DMS153 treated with DMSO at 0.1 percent for 48 hours (cell line): ENCODE data around the gene BRD1.
"Not testable (repeated sequence)": the region's sequence is repeated elsewhere in the genome, so short reads cannot be mapped to it uniquely, and the experiment has no call there.

ENCODE experiments used
- DNase-seq: peaks from one replicate; lab custom pipeline; 2025; ENCODE audit not compliant: unreplicated experiment; lab: John Stamatoyannopoulos, UW

Gene BRD1

DNA sequence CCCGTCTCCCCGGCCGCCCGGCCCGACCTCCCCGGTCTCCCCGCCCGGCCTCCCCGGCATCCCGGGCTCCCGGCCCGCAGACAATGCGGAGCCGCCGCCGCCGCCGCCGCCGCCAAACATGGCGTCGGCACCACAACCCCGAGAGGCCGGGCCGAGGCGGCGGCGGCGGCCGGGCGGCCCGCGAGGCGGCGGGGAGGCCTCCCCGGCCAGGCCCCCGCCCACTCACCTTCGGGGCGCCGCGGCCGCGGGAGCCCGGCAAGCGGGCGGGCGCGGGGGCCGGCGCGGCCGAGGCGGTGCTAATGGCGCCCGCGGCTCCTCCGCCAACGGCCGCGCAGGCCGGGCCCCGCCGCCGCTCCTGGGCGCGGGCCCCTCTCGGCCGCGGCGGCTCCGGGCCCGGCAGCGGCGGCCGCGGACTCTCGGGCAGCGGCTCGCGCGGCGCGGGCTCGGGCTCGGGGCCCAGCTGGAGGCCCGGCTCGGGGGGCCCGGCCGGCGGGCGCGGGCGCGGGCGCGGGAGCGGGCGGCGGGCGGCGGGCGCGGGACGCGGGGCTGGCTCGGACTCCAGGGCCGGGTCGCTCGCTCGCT is 311 bp downstream of the BRD1 start:
- no peak for DNase-seq

DNA sequence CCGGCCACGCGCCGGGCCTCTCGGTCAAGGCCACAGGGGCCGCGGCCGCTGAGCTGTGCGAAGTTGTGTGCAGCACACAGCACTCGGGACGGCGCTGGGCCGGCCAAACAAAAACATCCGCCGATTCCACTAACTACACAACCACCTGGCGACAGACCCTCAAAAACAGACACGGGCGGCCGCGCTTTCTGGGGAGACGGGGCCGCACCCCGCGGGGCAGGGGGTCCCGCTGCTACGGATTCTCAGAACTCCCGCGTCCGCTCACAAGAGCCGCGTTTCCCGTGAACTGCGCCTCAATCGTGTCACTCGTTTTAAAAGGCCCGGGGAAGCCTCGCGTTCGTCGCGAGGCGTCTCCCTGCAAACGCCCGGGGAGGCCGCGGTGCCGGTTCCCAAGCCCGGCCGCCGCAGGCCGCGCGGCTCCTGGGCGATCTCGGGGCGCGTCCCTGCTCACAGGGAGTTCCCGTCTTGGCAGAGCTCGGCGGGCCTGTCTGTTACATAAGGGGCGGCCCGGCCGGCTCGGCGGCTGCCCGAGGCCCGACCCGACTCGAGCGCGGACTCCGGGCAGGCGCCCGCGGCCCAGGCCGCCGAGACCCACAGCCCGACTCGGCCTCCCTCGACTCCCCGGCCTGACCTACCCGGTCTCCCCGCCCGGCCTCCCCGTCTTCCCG is 936 bp downstream of the BRD1 start:
- DNase-seq = no peak

DNA sequence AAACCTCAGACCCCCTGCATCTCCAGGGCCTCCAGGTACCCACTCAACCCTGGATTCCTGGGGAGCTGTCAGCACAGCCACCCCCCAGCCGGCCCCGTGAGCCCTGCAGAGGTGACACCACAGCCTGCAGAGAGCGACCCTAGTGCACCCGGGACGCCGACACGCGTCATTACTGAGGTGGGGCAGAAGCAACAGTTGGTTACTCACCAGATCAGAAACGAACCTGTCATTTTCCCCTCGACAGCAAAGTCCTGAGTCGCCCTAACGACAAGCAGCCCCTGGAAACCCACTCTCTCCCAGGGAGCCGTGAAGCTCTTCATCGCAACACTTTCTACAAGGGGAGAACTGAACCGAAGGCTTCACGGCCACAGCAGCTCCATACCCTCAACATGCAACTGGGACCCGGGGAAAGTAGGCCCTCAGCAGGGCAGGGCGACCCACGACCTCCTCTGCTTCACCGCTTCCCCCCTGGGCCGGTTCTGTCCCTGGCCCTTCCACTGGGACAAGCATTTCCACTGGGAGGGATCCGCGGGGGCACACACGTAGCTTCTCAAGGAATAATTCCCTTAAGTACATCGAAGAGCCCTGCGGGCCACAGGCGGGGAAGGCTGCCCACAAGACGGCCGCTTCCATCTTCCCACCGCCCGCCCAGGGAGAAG is 1.6 kb downstream of the BRD1 start:
- DNase-seq = no peak

DNA sequence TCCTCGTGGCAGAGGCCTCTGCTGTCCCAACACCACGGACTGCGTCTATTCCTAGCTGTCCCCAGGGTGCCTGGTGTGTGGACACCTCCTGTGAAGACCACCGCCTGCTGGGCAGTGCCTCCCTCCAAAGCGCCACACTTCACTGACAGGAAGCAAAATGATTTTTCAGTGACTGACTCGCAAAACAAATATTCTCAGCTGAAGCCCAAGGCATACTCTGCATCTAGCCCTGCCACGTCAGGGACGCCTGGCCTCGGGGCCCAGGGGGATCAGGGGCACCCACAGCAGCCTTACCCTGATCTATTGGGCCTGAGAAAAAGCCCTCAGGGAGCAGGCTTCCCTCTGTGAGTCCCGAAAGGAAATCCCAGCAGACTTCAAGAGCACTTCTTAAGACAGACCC is 2.2 kb downstream of the BRD1 start:
- no peak for DNase-seq

DNA sequence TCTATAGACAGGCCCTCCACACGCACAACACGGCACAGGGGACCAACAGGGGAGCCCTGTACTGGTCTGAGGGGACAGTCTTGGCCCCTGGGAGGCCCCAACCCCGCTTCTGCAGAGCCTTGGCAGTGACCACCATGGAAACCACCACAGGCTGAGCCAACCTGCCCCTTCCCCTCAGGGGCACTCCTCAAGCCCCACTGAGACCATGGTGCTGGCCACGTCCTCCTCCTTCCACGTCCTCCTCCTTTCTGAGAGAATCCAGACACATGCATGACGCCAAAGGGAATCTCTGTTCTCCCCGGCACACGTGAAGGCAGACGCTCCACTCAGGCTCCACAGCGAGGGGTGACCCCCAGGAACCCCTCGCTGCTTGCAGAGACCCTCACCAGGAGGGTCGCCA is 2.7 kb downstream of the BRD1 start:
- DNase-seq = no peak

DNA sequence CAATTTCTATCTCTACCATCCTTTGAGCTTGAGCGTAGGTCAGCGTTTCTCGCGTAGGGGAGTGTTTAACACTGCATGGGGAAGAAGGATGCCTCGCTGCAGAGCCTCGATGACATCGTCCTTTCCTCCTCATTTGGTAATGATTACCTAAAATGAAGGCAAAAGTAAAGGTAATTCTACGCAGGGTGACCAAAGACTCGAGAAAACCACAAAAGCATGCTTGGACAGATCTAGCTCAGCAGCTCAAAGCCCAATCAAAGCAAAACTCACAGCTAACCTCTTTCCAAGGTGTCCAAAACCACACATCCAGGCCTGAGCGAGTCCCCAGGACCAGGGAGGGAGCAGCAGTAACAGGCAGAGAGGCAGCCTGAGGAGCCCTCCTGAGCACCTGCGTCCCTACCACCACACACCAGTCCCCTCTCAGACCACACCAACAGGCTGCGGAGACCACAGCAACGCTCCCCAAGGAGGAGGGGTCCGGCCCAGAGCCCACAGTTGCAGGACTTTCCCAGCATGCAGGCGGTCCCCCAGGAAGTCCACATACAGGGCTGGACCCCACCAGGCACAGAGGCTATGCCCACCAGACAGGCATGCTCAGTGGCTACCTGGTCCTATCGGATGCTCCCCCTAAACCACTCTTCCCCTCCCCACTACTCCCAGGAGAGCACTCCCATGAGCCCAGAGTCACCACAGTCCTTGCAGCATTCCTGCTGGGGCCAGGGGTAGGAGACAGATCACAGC is 3.3 kb downstream of the BRD1 start:
- no peak for DNase-seq

DNA sequence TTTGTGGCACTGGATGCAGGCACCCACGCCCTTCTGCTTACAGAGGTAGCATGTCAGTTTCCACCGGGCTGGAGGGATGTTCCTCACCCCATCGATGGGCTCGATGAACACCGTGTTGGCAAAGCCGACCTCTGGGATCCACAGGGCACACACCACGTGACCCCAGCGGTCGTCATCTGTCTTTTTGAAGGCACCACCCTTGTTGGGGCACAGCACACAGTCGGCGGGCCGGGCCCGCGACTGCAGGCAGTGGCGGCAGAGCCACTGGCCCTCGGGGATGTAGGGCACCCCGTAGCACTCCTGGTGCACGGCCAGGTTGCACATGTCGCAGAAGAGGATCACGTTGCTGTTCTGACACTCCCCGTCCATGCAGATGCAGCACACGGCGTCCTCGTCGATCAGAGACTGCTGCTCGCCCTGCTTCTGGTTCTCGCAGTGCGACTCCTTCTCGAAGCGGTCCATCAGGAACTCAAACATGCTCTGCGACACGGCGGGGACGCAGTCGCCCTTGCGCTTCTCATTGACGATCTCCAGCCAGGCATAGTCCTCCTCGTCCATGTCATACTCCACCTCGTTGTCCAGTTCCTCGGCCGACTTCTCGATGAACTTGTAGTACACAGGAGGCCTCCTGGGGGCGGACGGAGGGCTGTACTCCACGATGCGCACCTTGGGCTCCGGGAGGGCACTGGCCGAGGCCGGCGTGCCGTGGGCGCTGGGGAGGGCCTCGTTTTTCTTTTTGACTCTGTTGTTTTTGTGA is 4.2 kb downstream of the BRD1 start:
- DNase-seq = no peak

DNA sequence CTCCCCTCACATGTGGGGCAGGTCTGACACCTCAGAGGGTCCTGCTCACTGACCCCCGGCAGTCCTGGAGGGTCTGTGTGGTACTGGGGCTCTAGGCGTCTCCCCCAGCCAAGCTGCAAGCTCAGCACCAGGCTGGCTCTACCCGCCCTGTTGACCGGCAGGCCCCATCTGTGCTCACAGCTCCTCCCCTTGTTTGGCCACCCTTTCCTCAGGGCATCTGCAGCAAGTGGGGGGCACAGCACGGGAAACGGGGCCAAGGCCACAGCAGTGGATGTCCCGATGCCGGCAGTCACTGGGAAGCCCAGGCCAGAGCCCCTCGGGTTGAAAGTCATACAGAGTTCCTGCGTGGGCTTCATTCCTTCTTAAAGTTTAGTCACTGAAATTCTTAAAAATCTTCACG is 5.9 kb downstream of the BRD1 start:
- not testable (repeated sequence) for DNase-seq

DNA sequence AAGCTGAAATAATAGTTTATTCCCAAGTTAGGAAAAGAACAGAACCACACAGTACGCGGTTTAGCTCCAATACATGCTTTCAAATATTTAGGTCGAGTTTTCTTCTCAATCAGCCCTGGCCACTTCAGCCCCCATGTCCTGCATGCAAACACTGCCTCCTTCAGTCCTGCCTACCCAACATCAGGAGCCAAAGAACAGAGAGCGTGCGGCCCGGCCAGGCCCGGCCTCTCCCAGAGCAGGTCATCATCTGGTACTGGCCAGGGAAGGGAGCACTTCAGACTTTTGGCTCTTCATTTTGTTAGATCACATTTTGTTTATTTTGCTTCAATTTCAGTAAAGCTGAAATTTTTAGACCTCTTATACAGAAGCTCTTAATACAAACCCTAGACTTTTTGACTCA is 6.7 kb downstream of the BRD1 start:
- DNase-seq = no peak

DNA sequence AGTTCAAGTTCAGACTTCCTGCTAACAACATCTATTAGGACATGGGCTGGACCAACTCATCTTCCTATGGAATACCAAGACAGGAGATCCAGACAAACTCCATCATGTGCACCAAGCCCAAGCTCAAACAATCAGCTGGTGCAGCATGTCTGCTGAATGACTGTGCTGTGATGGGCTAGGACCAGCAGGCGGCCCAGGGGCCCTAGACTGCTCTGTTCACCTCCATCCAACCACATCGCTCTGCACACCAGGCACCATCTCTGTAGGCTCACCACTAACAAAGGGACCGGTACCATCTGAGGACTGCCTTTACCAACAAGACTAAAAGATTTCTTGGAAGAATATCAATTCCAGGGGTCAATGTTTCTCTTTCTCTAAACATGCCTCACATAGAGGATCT is 10.3 kb downstream of the BRD1 start:
- DNase-seq = no peak

DNA sequence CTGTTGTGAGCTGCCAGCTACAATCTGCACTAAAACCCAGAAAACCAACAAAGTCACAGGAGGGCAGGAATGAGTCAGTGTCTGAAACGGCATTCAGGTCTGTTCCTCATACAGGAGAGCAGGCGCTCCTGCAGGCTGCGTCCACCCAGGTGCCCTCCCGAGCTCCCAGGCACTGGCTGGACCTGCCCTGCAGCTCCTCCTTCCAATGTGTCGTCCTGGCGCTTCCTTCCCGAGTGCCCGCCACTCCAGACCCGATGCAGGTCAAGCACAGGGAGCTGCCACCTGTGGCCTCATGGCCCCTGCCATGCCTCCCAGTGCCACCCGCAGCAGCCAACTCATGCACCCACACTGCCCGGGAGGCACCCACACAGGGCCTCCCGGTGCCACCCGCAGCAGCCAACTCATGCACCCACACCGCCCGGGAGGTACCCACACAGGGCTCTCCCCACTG is 12.0 kb downstream of the BRD1 start:
- DNase-seq = no peak

DNA sequence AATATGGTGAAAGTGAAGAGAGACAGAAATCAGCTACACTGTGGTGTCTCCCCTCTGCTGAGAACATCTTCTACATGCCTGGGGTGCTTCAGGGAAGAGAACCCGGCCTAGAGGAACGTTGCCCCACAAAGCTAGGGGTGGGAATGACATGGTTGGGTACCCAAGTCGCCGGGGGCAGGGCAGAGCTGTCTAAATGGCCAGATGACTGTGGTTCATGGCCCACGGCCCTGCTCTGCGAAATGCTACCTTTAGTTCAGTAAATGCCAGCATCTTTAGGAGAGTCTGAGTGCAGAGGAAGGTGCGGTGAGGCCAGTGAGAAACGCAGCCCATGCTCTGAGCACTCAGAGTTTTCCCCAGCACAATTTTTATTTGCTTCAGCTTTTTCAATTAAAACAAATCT is 12.8 kb downstream of the BRD1 start:
- no peak for DNase-seq

DNA sequence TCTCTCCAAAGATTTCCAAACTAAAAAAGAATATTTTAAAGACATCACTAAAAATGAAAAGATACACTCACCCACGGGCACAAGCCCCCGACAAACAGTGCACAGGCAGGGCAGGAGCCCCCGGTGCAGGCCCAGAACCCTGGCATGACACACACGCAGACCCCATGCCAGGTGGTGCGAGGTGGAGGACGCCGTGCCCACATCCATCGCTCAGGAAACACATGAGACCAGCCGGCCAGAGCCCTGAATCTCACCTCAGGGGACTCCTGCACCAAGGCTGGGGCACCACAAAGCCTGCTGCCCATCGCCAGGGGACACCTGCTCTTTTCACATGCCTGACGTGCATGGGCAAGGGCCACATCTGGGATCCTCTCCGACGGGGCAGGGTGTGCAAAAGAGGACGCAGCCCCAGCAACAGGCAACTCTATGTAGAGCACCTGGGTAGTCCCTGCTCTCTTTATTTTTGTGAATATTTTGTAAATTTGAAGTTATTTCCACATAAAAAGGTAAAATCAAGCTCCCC is 13.4 kb downstream of the BRD1 start:
- DNase-seq = no peak

DNA sequence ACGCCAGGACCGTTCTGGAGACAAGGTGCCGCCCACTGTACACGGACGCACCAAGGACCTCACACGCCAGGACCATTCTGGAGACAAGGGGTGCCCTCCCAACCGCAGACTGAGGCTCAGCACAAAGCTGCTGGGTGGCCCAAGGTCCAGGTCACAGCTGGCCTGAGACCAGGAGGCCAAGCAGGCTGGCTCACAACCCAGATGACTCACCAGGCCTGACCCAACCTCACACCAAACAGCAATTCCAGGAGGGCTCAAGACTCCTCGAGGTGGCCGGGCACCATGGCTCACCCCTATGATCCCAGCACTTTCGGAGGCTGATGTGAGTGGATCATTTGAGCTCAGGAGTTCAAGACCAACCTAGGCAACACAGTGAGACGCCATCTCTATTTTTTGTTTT is 14.8 kb downstream of the BRD1 start:
- DNase-seq = no peak

DNA sequence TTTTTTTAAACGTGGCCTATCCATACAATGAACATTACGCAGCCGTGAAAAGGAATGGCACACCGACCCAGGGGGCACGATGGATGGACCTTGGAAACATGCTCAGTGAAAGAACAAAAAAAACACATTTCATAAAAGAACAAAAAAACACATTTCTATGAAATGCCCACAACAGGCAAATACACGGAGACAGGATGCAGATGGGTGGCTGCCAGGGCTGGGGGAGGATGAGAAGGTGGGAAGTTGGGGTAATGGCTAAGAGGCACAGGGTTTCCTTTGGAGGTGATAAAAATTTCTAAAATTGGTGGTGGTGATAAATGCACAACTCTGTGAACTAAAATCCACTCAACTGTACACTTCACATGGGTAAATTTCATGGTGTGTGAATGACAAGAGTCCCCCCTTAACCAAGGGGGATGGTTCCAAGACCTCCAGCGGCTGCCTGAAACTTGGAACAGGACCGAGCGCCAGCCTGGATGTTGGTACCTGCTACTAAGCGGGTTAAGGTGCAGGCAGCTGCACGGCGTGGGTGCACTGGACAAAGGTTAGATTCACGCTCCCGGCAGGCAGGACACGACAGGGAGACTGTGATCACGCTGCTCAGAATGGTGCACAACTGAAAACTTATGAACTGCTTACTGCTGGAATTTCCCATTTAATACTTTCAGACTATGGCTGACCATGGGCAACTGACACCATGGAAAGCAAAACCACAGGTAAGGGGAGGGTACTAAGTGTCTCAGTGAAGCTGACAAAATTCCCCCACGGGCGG is 16.5 kb downstream of the BRD1 start:
- no peak for DNase-seq

DNA sequence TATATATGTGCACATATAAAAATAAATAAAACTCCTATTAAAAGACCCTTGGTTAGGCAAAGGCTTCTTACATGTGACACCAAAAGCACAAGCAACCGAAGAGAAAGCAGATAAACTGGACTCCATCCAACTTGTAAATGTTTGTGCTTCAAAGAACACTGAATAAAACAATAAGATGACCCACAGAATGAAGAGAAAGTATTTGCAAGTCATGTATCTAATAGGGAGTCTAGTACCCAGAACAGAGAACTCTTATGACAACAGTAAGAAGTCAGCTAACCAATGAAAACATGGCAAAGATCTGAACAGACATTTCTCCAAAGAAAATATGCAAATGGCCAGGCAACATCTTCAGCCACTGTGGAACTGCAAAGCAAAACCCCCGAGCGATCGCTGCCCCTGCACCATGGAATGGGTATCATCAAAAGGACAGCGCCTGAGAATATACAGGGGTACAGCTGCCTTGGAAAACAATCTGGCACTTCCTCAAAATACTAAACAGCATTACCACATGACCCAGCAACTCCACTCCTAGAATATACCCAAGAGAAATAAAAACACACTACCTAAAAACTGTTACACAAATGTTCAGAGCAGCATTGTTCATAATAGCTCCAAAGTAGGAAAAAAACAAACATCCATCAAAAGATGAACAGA is 17.2 kb downstream of the BRD1 start:
- no peak for DNase-seq

DNA sequence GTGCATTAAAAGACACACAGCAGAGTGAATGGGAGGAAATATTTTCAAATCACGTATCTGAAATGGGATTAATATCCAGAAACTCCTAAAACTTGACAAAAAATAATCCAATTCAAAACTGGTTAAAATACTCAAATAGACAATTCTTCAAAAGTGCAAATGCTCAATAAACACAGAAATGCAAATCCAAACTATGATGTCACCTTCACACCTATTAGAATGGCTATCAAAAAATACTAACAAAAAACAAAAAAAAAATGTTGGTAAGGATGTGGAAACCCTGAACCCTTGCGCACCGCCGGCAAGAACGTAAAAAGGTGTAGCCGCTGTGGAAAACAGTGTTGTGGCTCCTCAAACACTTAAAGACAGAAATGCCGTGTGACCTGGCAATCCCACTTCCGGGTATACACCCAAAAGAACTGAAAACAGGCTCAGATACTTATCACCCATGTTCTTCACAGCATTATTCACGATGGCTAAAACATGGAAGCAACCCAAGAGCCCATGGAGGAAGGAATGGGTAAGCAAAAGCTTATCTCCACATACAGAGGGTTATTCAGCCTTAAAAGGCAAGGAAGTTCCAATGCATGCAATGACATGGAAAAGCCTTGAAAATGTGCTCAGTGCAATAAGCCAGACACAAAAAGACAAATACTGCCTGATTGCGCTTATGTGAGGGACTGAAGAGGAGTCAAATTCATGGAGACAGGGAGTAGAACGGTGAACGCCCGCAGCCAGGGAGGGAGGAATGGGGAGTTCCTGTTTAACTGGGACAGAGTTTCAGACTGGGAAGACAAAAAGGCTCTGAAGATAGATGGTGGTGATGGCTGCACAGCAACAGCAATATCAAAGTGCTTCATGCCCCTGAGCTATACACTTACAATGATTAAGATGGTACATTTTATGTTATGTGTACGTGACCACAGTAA is 19.6 kb downstream of the BRD1 start:
- no peak for DNase-seq

DNA sequence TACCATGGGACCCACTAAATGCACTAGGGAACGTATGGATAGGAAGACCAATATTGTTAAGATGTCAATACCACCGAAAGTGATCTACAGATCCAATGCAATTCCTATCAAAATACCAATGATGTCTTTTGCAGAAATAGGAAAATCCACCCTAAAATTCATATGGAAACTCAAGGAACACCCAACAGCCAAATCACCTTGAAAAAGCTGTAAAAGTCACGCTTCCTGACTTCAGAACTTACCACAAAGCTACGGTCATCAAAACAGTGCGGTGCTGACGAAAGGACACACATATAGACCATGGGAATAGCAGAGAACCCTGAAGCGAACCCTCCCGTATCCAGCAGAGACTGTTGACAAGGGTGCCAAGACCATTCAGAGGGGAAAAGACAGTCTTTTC is 20.5 kb downstream of the BRD1 start:
- DNase-seq = no peak
